ENCODE results near the gene OTOP3.

DNA sequence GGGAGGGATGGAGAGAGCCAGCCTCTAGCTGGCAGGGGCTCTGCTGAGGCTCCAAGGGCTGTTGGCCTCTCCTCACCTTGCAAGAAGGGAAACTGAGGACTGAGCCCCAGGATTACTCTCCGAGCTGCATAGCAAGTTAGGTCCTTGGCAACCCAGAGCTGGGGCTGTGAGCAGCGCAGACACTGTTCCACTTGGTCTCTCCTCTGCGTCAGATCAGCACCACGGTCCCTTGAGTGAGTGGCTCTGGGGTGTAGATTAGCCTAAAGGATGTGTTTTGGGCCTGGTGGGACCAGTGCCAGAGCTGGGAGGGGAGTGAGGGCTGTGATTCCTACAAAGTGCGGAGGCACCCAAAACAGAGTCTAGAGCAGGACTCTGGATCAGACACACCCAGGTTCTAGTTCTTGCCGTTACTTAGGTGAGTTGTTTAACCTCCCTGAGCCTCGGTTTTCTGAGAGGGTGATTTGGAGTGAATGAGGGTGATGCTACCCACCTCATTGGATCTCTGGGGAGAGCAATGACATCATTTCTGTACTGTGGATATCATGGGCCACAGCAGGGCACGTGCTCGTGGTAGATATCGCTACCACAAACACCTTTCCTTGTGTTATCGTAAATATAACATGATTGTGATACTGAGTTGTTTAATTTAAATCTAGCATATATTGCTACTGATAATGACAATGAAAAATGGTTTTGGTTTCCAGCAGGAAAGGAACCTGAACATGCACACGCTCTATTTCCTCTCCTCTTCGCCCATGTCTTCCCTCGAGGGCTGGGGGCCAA lies 34.2 kb upstream of the OTOP3 start:
- TF ChIP-seq, protein P1, sequence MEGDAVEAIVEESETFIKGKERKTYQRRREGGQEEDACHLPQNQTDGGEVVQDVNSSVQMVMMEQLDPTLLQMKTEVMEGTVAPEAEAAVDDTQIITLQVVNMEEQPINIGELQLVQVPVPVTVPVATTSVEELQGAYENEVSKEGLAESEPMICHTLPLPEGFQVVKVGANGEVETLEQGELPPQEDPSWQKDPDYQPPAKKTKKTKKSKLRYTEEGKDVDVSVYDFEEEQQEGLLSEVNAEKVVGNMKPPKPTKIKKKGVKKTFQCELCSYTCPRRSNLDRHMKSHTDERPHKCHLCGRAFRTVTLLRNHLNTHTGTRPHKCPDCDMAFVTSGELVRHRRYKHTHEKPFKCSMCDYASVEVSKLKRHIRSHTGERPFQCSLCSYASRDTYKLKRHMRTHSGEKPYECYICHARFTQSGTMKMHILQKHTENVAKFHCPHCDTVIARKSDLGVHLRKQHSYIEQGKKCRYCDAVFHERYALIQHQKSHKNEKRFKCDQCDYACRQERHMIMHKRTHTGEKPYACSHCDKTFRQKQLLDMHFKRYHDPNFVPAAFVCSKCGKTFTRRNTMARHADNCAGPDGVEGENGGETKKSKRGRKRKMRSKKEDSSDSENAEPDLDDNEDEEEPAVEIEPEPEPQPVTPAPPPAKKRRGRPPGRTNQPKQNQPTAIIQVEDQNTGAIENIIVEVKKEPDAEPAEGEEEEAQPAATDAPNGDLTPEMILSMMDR (IDR thresholded peaks at IDR 0.05), result no peak
- TF ChIP-seq POLR2A (IDR thresholded peaks at IDR 0.05) (no peak), POLR2AphosphoS5 (IDR thresholded peaks at IDR 0.05) (no peak), EP300 (IDR thresholded peaks at IDR 0.05) (no peak)
